BJ (cell line): ENCODE measurements around the gene TRAF2. TPM values are rescaled to one million over a fixed set of nuclear protein-coding genes. Genes with fewer than 3 reads are reported as not detected.
A peak's percentile ranks its signal among the peaks of the same experiment; 100 is the strongest.
"Not testable (repeated sequence)": the region's sequence is repeated elsewhere in the genome, so short reads cannot be mapped to it uniquely, and the experiment has no call there.

Experiments
- CTCF ChIA-PET: fragments of 350-600 bp; formaldehyde crosslinking; extraction: SDS; loops from one replicate; lab custom pipeline; 2021; ENCODE audit warnings: antibody characterized with exemption, inconsistent platforms; lab: Yijun Ruan, JAX
- POLR2A ChIA-PET: fragments of 300-600 bp; sonication (Branson Sonifier 250); formaldehyde crosslinking; extraction: SDS; loops from one replicate; lab custom pipeline; 2021; ENCODE audit warnings: antibody characterized with exemption; lab: Charles Lee
- DNase-seq: peaks from one replicate; pipeline ENCODE4 v3.0.0-alpha.2; 2011; ENCODE audit warnings: low read depth
- H3K27me3 ChIP-seq: 2 replicates; pipeline ENCODE4 v1.6.0; 2011; ENCODE audit warnings: low read length; ENCODE audit not compliant: control insufficient read depth, insufficient read depth
- H3K36me3 ChIP-seq: 2 replicates; pipeline ENCODE4 v1.5.1; 2011; ENCODE audit warnings: low read length; ENCODE audit not compliant: control insufficient read depth, insufficient read depth
- H3K4me3 ChIP-seq: 2 replicates; pipeline ENCODE4 v1.5.1; 2011; ENCODE audit warnings: low read depth, mild to moderate bottlenecking, control low read depth, low read length
- CTCF ChIP-seq: IDR thresholded peaks from 2 replicates; pipeline ENCODE4 v1.5.1; 2011; ENCODE audit warnings: low read depth, mild to moderate bottlenecking, control low read depth, inconsistent platforms, low read length, moderate library complexity; ENCODE audit not compliant: insufficient read depth
- polyA minus RNA-seq: library from RNA; depleted of rRNA, polyadenylated mRNA; stranded (reverse); fragments of >200 nt; gene quantifications from 2 replicates; pipeline ENCODE4 v1.2.3, GENCODE V29; 2011; rRNA and poly(A)+ RNA removed
- polyA plus RNA-seq: library from polyadenylated mRNA; depleted of rRNA; stranded (reverse); fragments of >200 nt; gene quantifications from 2 replicates; pipeline ENCODE4 v1.2.3, GENCODE V29; 2011; rRNA removed

The TRAF2 gene
- 9.6 and 13.6 TPM in 2 replicates for polyA plus RNA-seq
- 8.4 and 11.9 TPM in 2 replicates for polyA minus RNA-seq

GRCh38 chr9:136885950-136886578 is at the start of gene TRAF2:
Gene TRAF2 (plus strand): TSS chr9:136886516. CDS start chr9:136898741, 12,225 bp downstream.
- TF ChIP-seq CTCF, result no peak
- DNase-seq, result peak; percentile 97
- peaks cover 2% of the 10 kb centered on the region; the same call in 1 of the 2 replicates for H3K36me3 ChIP-seq
- H3K27me3 ChIP-seq, result no peaks in the 10 kb centered on the region
- ChIA-PET POLR2A (interaction anchor here (0.6 kb wide), 1 partner anchor 109 kb away, joined by 3 read pairs; no protein-coding TSS in a partner anchor), CTCF (interaction anchor here (1.5 kb wide), 1 partner anchor 44 kb away, joined by 5 read pairs; the partner anchor contains the start of gene AJM1)
- peak within 1 kb of the TSS; percentile 70 for H3K4me3 ChIP-seq

DNA sequence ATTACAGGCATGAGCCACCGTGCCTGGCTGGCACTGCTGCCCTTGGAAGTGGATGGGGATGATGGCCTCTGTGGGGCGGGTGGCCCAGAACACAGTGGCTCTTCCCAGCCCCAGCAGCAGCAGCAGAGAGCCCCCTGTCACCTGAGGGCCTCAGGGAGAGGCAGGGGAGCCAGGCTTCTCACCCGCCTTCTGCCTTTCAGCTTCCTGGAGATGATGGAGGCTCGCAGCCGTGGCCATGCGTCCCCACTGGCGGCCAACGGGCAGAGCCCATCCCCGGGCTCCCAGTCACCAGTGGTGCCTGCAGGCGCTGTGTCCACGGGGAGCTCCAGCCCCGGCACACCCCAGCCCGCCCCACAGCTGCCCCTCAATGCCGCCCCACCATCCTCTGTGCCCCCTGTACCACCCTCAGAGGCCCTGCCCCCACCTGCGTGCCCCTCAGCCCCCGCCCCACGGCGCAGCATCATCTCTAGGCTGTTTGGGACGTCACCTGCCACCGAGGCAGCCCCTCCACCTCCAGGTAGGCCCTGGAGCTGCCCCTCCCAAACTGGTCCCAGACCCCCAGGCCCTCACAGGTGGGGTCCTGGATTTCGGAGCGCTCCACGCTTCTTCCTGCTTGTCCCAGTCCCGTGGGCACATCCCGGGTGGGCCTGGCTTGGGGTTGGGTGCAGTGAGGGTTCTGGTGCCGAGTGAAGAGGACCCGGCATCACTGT is 49.0 kb upstream of the TRAF2 start:
- H3K27me3 ChIP-seq, result no peaks in the 10 kb centered on the region
- no peak overlapping the region for H3K4me3 ChIP-seq
- ChIA-PET CTCF (no interaction called here), POLR2A (no interaction called here)
- DNase-seq, result no peak
- TF ChIP-seq CTCF, result no peak
- H3K36me3 ChIP-seq, result peaks cover 15% of the 10 kb centered on the region

GRCh38 chr9:136837856-136838277 is 48.4 kb upstream of the TRAF2 start:
- H3K4me3 ChIP-seq, CTCF ChIA-PET, POLR2A ChIA-PET, H3K27me3 ChIP-seq, DNase-seq: not testable (repeated sequence)
- H3K36me3 ChIP-seq, result peaks cover 14% of the 10 kb centered on the region

DNA sequence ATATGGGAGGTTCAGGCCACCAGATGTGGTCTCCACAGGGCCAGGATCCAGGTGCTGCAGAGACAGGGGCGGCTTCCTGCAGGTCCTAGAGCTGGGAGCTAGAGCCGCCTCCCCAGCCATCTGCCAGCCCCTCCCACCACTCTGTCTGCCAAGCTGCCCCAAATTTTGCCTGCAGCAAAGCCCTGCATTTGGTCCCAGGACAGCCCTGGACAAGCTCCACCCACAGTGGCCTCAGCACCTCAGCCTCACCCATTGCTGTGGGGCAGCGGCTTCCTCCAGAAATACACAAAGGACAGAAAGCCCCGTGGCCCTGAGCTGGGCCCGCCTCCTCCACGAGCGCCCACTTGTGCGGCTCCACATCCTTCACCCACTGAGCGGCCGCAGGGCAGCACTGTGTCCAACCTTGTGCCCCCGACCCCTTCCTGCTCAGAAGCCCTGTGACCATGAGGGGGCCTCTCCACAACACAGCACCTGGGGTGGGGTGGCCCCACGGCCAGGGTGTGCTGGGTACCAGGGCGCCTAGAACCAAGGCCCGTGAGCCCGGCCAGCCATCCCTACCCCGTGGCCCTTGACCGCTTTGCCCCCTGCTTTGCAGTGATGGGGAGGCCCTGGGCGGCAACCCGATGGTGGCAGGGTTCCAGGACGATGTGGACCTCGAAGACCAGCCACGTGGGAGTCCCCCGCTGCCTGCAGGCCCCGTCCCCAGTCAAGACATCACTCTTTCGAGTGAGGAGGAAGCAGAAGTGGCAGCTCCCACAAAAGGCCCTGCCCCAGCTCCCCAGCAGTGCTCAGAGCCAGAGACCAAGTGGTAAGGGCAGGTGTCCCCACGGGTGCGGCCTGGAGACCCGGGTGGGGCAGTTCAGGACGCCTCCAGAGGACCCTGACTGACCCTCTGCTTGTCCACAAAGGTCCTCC is 47.7 kb upstream of the TRAF2 start:
- TF ChIP-seq CTCF, result no peak
- ChIA-PET POLR2A (no interaction called here), CTCF (interaction anchor here (1.5 kb wide), 1 partner anchor 197 kb away, joined by 5 read pairs; no protein-coding TSS in a partner anchor)
- Histone ChIP-seq H3K36me3 (peaks cover 14% of the 10 kb centered on the region), H3K4me3 (no peak overlapping the region), H3K27me3 (no peaks in the 10 kb centered on the region)
- no peak for DNase-seq

GRCh38 chr9:136839229-136840139 is 46.8 kb upstream of the TRAF2 start:
- CTCF ChIA-PET, result interaction anchor here (1.5 kb wide), 1 partner anchor 196 kb away, joined by 5 read pairs; no protein-coding TSS in a partner anchor

More at GRCh38 chr9:136839229-136840139, 46.8 kb upstream of the TRAF2 start:
- peaks cover 14% of the 10 kb centered on the region for H3K36me3 ChIP-seq
- POLR2A ChIA-PET, result no interaction called here
- peaks cover 1% of the 10 kb centered on the region; the same call in 1 of the 2 replicates for H3K27me3 ChIP-seq
- no peak overlapping the region for H3K4me3 ChIP-seq
- DNase-seq, result no peak
- no peak for TF ChIP-seq CTCF
